Calu3 (cell line): ENCODE measurements around the gene CRIM1. TPM values are rescaled to one million over a fixed set of nuclear protein-coding genes. Genes with fewer than 3 reads are reported as not detected.
"Not testable (repeated sequence)": the region's sequence is repeated elsewhere in the genome, so short reads cannot be mapped to it uniquely, and the experiment has no call there.

Experiments
- BruUV-seq: library from RNA; stranded (reverse); fragments of 400-500 nt; replicated peaks from 2 replicates; lab custom pipeline; 2021; lab: Mats Ljungman, UMichigan
- CTCF ChIA-PET: fragments of 300-600 bp; sonication (Branson Sonifier 250); formaldehyde crosslinking; loops from one replicate; lab custom pipeline; 2022; ENCODE audit warnings: antibody characterized with exemption; lab: Charles Lee
- DNase-seq: peaks from one replicate; pipeline ENCODE4 v3.0.0; 2022
- H3K27ac Mint-ChIP-seq: one replicate; pipeline ENCODE4 v1.8.0; 2022; ENCODE audit warnings: mixed read lengths; ENCODE audit not compliant: unreplicated experiment
- H3K27me3 Mint-ChIP-seq: one replicate; pipeline ENCODE4 v1.8.0; 2022; ENCODE audit warnings: mixed read lengths; ENCODE audit not compliant: unreplicated experiment
- H3K36me3 Mint-ChIP-seq: one replicate; pipeline ENCODE4 v1.8.0; 2022; ENCODE audit warnings: mild to moderate bottlenecking, moderate library complexity, mixed read lengths; ENCODE audit not compliant: insufficient read depth, unreplicated experiment
- H3K4me1 Mint-ChIP-seq: one replicate; pipeline ENCODE4 v1.8.0; 2022; ENCODE audit warnings: mild to moderate bottlenecking, low read depth, mixed read lengths; ENCODE audit not compliant: unreplicated experiment
- H3K4me3 Mint-ChIP-seq: one replicate; pipeline ENCODE4 v1.8.0; 2022; ENCODE audit warnings: mild to moderate bottlenecking, low read depth, moderate library complexity, mixed read lengths; ENCODE audit not compliant: unreplicated experiment
- H3K9me3 Mint-ChIP-seq: one replicate; pipeline ENCODE4 v1.8.0; 2022; ENCODE audit warnings: low read depth, mixed read lengths; ENCODE audit not compliant: unreplicated experiment
- CTCF ChIP-seq: fragments of 200-600 bp; IDR thresholded peaks from one replicate; pipeline ENCODE4 v1.8.0; 2022; ENCODE audit warnings: antibody characterized with exemption; ENCODE audit not compliant: unreplicated experiment
- intact Hi-C: fragments of 100-400 bp; cut with micrococcal nuclease; formaldehyde crosslinking; loops from one replicate; pipeline ENCODE4 v1.10.0; 2022; ENCODE audit not compliant: unreplicated experiment
- total RNA-seq: library from RNA; stranded (reverse); gene quantifications from 2 replicates; pipeline ENCODE4 v1.2.3, GENCODE V29; 2022

Gene CRIM1
- total RNA-seq, 1 experiment from 2014 or later = 57.6 TPM

- CTCF ChIA-PET = interaction anchor here (1.1 to 1.5 kb wide), 2 partner anchors 16 to 99 kb away, joined by 4 to 5 read pairs; no protein-coding TSS in a partner anchor
- Mint-ChIP-seq H3K9me3 (no peaks in the 10 kb centered on the region), H3K27ac (no peak overlapping the region), H3K4me3 (no peak overlapping the region), H3K36me3 (peaks cover 38% of the 10 kb centered on the region), H3K27me3 (no peaks in the 10 kb centered on the region), H3K4me1 (peaks cover 36% of the 10 kb centered on the region)
- no peak for TF ChIP-seq CTCF
- intact Hi-C loops = no loop called here
- no peak for DNase-seq
- BruUV-seq = no TSS peak
Observed at GRCh38 chr2:36360834-36361233, 5.3 kb downstream of the CRIM1 start.

- intact Hi-C loops = no loop called here
- no peak overlapping the region for H3K4me3 Mint-ChIP-seq
Observed at GRCh38 chr2:36361396-36361795, 5.8 kb downstream of the CRIM1 start.

GRCh38 chr2:36362291-36362690 is 6.7 kb downstream of the CRIM1 start:
- no TSS peak for BruUV-seq

More at GRCh38 chr2:36361396-36361795, 5.8 kb downstream of the CRIM1 start:
- no peak for TF ChIP-seq CTCF
- Mint-ChIP-seq H3K27ac (no peak overlapping the region), H3K9me3 (no peaks in the 10 kb centered on the region), H3K4me1 (peaks cover 41% of the 10 kb centered on the region), H3K27me3 (no peaks in the 10 kb centered on the region), H3K36me3 (peaks cover 32% of the 10 kb centered on the region)
- CTCF ChIA-PET = no interaction called here
- BruUV-seq = no TSS peak
- no peak for DNase-seq

GRCh38 chr2:36363085-36363484 is 7.5 kb downstream of the CRIM1 start:
- H3K36me3 Mint-ChIP-seq = peaks cover 15% of the 10 kb centered on the region
- BruUV-seq, intact Hi-C loops, H3K9me3 Mint-ChIP-seq, H3K4me3 Mint-ChIP-seq, DNase-seq, H3K27me3 Mint-ChIP-seq, H3K27ac Mint-ChIP-seq: not testable (repeated sequence)
- CTCF ChIA-PET = interaction anchor here (0.7 kb wide), 1 partner anchor 1026 kb away, joined by 4 read pairs; no protein-coding TSS in a partner anchor
- peaks cover 58% of the 10 kb centered on the region for H3K4me1 Mint-ChIP-seq

More at GRCh38 chr2:36362291-36362690, 6.7 kb downstream of the CRIM1 start:
- H3K9me3 Mint-ChIP-seq = no peaks in the 10 kb centered on the region
- H3K27ac Mint-ChIP-seq = no peak overlapping the region
- no peak overlapping the region for H3K4me3 Mint-ChIP-seq
- intact Hi-C loops = no loop called here
- CTCF ChIA-PET = interaction anchor here (0.7 to 0.9 kb wide), 2 partner anchors 124 to 1025 kb away, joined by 3 to 4 read pairs; no protein-coding TSS in a partner anchor
- peaks cover 23% of the 10 kb centered on the region for H3K36me3 Mint-ChIP-seq
- H3K4me1 Mint-ChIP-seq = peaks cover 50% of the 10 kb centered on the region
- TF ChIP-seq CTCF = no peak
- no peaks in the 10 kb centered on the region for H3K27me3 Mint-ChIP-seq
- DNase-seq = no peak

- H3K4me1 Mint-ChIP-seq = peaks cover 63% of the 10 kb centered on the region
Observed at GRCh38 chr2:36366491-36367120, 11.0 kb downstream of the CRIM1 start.

More at GRCh38 chr2:36366491-36367120, 11.0 kb downstream of the CRIM1 start:
- Mint-ChIP-seq H3K9me3 (no peaks in the 10 kb centered on the region), H3K27me3 (no peaks in the 10 kb centered on the region), H3K4me3 (no peak overlapping the region), H3K36me3 (no peaks in the 10 kb centered on the region), H3K27ac (peak overlapping the region; percentile 5)
- intact Hi-C loops = no loop called here
- CTCF ChIA-PET = interaction anchor here (0.9 to 3.0 kb wide), 4 partner anchors 10 to 397 kb away, joined by 4 to 14 read pairs (median 6); no protein-coding TSS in a partner anchor
- no peak for DNase-seq
- BruUV-seq = no TSS peak
- no peak for TF ChIP-seq CTCF
